HG02678 (cell line): Measurements from ENCODE around the gene MRPL2.

Source experiments
- ATAC-seq: cut with Tn5 transposase; IDR thresholded peaks from one replicate; pipeline ENCODE4 v1.9.1; 2021; ENCODE audit warnings: mild to moderate bottlenecking, moderate library complexity; ENCODE audit not compliant: unreplicated experiment

The MRPL2 gene

GRCh38 chr6:43021270-43022047, 37.8 kb downstream of the MRPL2 start, which contains the start of gene RRP36:
Gene RRP36, plus strand, starts transcription at chr6:43021623. Its CDS starts 32 bp downstream, at chr6:43021655.
- peak; percentile 80 for ATAC-seq

GRCh38 chr6:43020847-43021246, 38.4 kb downstream of the MRPL2 start:
- ATAC-seq = no peak

DNA sequence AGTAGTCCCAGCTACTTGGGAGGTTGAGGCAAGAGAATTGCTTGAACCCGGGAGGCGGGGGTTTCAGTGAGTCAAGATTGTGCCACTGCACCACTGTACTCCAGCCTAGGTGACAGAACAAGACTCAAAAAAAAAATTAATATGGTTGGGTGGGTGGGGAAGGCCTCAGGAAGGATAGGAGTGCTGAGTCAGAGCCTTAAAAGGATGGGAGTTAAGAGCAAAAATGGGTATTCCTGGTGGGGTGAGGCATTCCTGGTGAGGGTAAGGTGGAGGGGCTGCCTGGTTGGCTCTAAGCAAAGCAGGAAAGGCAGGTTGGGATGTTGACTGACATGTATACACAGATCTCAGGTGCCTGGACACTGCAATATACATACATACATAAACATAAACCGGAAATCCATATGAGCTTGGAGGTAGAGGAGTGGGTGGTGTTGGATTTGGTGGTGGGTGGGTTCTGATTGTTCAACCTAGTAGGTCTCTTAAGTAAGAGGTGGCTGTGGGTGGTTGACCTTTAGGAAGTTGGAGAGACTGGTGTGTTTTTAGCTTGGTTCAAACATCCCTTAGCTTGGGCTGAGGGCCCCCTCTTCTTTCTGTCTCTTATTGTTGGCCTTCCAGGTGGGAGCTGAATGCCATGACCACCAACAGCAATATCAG, 39.1 kb downstream of the MRPL2 start:
- ATAC-seq = no peak

DNA sequence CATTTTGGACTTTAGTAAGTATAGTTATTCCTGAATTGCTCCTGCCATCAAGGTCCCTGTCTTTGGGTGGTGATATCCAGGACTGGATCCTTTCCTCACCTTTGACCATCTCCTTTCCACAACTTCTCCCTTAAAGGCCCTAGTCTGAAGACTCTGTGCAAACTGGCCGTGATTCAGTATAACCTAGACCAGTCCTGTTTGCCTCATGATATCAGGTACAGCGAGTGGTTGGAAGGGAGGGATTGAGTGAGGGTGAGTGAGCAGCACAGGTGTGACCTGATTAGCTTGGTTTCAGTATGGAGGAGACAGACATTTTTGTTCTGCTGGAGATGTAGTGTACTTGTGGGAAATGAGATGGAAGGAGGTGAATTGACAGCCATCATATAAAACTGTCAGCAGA, 40.1 kb downstream of the MRPL2 start:
- no peak for ATAC-seq

GRCh38 chr6:43016943-43017334, 42.3 kb downstream of the MRPL2 start:
- ATAC-seq = no peak

- no peak for ATAC-seq
Measured at GRCh38 chr6:43016176-43016942, 42.9 kb downstream of the MRPL2 start.

GRCh38 chr6:43014434-43014909, 44.8 kb downstream of the MRPL2 start:
- ATAC-seq = no peak

- peak; percentile 93 for ATAC-seq
Measured at GRCh38 chr6:43013843-43014433, 45.3 kb downstream of the MRPL2 start, which contains the start of the genes KLHDC3 and MEA1. Gene KLHDC3, plus strand, starts transcription at chr6:43014249. Its CDS starts 2,944 bp downstream, at chr6:43017193. Gene MEA1, minus strand, starts transcription at chr6:43013946. Its CDS starts 133 bp downstream, at chr6:43013813.

DNA sequence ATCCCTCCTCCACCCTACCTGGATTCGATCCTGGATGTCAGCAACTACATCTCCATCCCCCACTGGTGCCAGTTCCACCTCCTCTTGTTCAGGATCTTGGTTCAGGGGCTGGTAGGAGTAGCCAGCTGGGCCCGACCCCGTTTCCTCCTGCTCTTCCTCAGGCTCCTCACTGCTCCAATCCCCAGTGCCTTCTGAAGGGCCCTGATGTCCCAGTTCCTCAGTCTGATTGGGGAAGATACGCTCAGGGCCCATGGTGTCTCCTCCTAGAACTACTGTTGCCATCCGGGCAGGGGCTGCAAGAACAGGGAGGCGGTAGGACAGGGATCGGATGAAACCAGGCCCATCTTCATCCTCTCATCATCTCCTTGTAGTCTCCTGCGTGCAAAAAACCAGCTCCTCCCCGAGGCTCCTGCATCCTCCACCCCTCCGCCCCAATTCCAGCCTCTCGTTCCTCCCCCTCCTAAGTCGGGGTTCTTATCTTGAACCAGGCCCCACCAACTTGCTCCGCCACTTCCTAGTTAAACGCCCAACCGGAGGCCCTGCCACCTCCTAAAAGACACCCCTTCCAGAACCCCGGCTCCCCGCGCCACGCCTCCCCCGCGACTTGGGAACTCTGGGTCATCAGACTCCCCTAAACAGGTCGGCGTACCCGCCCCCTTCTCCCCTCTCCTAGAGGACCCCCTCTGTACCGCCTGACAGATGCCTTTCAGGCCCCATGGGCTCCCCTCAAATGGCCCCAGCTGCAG, 46.0 kb downstream of the MRPL2 start:
- ATAC-seq = no peak

GRCh38 chr6:43012364-43012763, 46.9 kb downstream of the MRPL2 start:
- ATAC-seq = no peak

GRCh38 chr6:43011207-43011606, 48.0 kb downstream of the MRPL2 start:
- no peak for ATAC-seq

GRCh38 chr6:43009124-43009523, 50.1 kb downstream of the MRPL2 start:
- ATAC-seq = no peak

DNA sequence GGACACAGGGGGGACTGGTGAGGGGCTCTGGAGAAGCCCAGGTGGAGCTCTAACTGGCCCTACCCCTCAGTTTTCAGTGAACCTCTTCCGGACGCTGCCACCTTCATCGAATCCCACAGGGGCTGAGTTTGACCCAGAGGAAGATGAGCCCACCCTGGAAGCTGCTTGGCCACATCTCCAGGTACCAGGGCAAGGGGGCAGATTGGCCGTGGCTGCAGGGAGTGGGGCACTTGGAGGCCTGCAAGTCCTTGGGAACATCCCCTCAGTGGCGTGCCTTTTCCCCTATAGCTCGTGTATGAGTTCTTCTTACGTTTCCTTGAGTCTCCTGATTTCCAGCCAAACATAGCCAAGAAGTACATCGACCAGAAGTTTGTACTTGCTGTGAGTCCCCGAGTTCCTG, 52.1 kb downstream of the MRPL2 start:
- ATAC-seq = no peak

GRCh38 chr6:43006251-43006650, 53.0 kb downstream of the MRPL2 start:
- ATAC-seq = no peak

GRCh38 chr6:43005844-43006243, 53.4 kb downstream of the MRPL2 start:
- no peak for ATAC-seq
